ENCODE results near the gene CYP4F22. TPM values are rescaled to one million over a fixed set of nuclear protein-coding genes. Genes with fewer than 3 reads are reported as not detected.

The CYP4F22 gene
- total RNA-seq, 1 experiment from 2014 or later, result not detected

GRCh38 chr19:15527705-15528104 is 19.4 kb downstream of the CYP4F22 start:
- H4K91ac ChIP-seq (ENCODE audit: insufficient read length, low read depth, low read length), result no peak overlapping the region
- H3K79me2 ChIP-seq (ENCODE audit: insufficient read depth, low read length), result no peaks in the 10 kb centered on the region
- no peak overlapping the region for H2AK5ac ChIP-seq (ENCODE audit: insufficient read length, low read length)
- no peak overlapping the region for H3K23ac ChIP-seq (ENCODE audit: insufficient read length, low read depth, low read length)
- peaks cover 5% of the 10 kb centered on the region for H3K27me3 Mint-ChIP-seq (ENCODE audit: low read depth)
- no peaks in the 10 kb centered on the region for H3K79me1 ChIP-seq (ENCODE audit: insufficient read depth, low read depth, low read length, poor library complexity, severe bottlenecking)
- H4K8ac ChIP-seq (replicated peaks; ENCODE audit: insufficient read length, low read depth, low read length), result no peak overlapping the region
- H4K5ac ChIP-seq (ENCODE audit: insufficient read length, low read depth, low read length), result no peak overlapping the region
- H3K18ac ChIP-seq (ENCODE audit: insufficient read length, low read depth, low read length), result no peak overlapping the region
- no peak overlapping the region for H2BK20ac ChIP-seq (ENCODE audit: low read depth, low read length, poor library complexity, severe bottlenecking)
- no peak overlapping the region for H3T11ph ChIP-seq (ENCODE audit: low read length)
- no peak overlapping the region for H2AFZ ChIP-seq (ENCODE audit: low read length)
- H3K4me1 Mint-ChIP-seq, result no peaks in the 10 kb centered on the region
- peaks cover 82% of the 10 kb centered on the region for H3K9me3 ChIP-seq (ENCODE audit: control insufficient read depth, low read depth, low read length)
- WGBS (ENCODE audit: extremely low coverage, insufficient read length, low lambda C conversion rate), result no CpG with 5 or more reads among the region's 3 CpGs
- no peak overlapping the region for H3K4ac ChIP-seq (ENCODE audit: low read depth, low read length)
- H3K9ac ChIP-seq (ENCODE audit: extremely low read depth, insufficient read length, low read length), result no peak overlapping the region
- no peaks in the 10 kb centered on the region for H4K20me1 ChIP-seq (ENCODE audit: control insufficient read depth, insufficient read depth, insufficient read length)
- no peak for TF ChIP-seq CTCF (conservative IDR thresholded peaks at IDR 0.05)
- H3K4me1 ChIP-seq (ENCODE audit: insufficient read depth, low read length), result no peaks in the 10 kb centered on the region
- H3K4me2 ChIP-seq (ENCODE audit: insufficient read depth, insufficient read length, low read length), result no peak overlapping the region
- peaks cover 62 to 92% of the 10 kb centered on the region in 2 experiments for H3K9me3 Mint-ChIP-seq
- no peak overlapping the region for H2BK15ac ChIP-seq (ENCODE audit: low read depth, low read length)
- no peaks in the 10 kb centered on the region for H3K27me3 ChIP-seq (ENCODE audit: insufficient read depth, low read length)
- no peak overlapping the region for H3K4me3 Mint-ChIP-seq
- H3K56ac ChIP-seq (ENCODE audit: insufficient read length, low read depth, low read length), result no peak overlapping the region
- no peak for DNase-seq
- H3K23me2 ChIP-seq (ENCODE audit: insufficient read length, low read depth, low read length, poor library complexity, severe bottlenecking), result no peaks in the 10 kb centered on the region
- H3K27ac ChIP-seq (ENCODE audit: insufficient read length, low read depth, low read length), result no peak overlapping the region
- peaks cover 4 to 33% (median 8%) of the 10 kb centered on the region in 3 experiments; a peak in 4 of 7 replicates for H3K36me3 Mint-ChIP-seq (ENCODE audit: insufficient read depth in 1 of 3, low read depth in 3 of 3)
- H3K14ac ChIP-seq (ENCODE audit: insufficient read depth, low read length), result no peak overlapping the region
- H2BK120ac ChIP-seq (ENCODE audit: low read depth, low read length, poor library complexity, severe bottlenecking), result no peak overlapping the region
- H2BK5ac ChIP-seq (ENCODE audit: insufficient read length, low read length), result no peak overlapping the region
- no peak overlapping the region for H3K27ac Mint-ChIP-seq
- H2BK12ac ChIP-seq (ENCODE audit: insufficient read length, low read depth, low read length), result no peak overlapping the region
